GM18868 (cell line): ENCODE measurements around the gene NRSN2.
"Not testable (repeated sequence)": the region's sequence is repeated elsewhere in the genome, so short reads cannot be mapped to it uniquely, and the experiment has no call there.

Experiments
- ATAC-seq: cut with Tn5 transposase; IDR thresholded peaks from one replicate; pipeline ENCODE4 v1.9.1; 2021; ENCODE audit warnings: mild to moderate bottlenecking, moderate library complexity; ENCODE audit not compliant: unreplicated experiment

The NRSN2 gene

DNA sequence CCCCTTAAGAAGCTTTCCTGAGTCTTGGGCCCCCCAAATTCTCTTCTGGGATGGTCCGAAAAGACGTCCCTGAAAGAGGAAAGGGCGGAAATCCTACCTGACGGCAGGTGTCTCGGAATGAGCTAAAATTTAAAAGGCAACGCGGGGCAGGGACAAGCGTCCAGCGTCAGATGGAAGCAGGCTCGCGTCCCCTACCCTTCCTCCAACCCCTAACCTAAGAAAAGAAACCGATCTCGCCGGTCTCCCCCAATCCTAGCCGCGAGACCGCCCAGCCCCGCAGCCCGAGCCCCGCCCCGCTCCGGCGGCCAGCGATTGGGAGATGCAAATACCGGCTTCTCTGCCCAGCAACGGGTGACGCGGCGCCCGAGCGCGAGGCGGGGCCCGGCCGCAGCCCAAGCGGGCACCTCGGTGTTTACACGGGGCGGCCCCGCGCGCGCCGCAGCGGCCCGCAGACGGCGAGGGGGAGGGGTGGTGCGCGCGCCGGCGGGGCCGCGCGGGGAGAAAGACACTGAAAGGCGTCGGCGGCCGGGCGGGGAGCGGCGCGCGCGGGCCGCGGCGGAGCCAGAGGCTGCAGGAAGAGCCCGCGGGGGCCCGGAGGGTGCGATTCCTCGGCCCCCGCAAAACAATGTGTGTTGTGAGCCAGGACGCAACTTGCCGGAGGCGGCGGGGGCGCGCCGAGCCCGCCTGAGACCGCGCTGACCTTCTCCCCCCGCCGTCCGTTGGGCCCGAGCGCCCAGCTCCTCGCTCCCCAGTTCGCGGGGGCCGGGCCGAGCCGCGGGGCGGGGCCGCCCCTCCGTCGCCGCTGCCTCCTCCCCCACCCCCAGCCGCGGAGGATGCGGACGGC is 21.6 kb upstream of the NRSN2 start, which contains the start of gene SOX12:
SOX12 (plus strand) TSS at position 508 of the 844 bp plus-strand sequence. CDS start 373 bp downstream, outside the sequence.
- peak; percentile 68 for ATAC-seq

GRCh38 chr20:325889-326644 is 20.8 kb upstream of the NRSN2 start:
- peak; percentile 11 for ATAC-seq

- no peak for ATAC-seq
Observed at GRCh38 chr20:326645-327185, 20.2 kb upstream of the NRSN2 start.

DNA sequence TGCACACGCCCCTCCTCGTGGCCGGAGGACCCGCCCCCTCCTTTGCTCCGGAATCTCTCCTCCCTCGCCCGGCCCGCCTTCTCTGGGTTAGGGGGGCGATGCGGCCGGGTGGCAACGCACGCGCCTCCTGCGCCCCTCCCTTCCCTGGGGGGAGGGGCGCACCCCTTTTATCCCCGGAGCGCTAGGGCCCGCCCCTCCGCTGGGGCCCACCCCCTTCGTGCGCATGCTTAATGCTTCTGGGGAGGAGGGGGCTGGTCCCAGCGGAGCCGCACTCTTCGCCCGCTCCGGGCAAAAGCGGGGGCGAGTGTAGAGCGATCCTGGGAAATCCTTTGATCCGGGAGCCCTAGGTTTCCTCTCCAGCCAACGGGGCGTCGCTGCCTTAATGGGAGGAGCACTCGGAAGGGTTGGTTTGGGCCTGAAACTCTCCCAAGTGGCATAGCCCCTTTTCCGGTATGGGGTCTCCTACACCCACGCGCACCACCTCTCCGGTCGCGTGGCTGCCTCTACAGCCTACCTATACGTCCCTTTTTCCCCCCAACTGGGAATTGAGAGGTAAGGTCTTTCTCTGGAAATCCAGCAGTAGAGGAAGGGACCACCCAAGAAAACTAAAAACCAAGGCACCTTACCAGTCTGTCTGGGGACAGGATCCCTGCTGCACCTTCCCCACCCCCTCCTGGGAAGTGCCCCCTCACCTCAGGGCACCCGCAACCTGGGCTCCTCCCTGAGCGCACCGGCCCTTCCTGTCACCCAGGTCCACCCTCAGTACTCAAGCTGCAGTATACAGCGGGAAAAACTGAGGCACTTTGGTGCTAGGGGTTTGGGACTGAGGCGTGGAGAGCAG is 19.5 kb upstream of the NRSN2 start:
- ATAC-seq: peak; percentile 17

- no peak for ATAC-seq
Observed at GRCh38 chr20:328027-328974, 18.6 kb upstream of the NRSN2 start.

DNA sequence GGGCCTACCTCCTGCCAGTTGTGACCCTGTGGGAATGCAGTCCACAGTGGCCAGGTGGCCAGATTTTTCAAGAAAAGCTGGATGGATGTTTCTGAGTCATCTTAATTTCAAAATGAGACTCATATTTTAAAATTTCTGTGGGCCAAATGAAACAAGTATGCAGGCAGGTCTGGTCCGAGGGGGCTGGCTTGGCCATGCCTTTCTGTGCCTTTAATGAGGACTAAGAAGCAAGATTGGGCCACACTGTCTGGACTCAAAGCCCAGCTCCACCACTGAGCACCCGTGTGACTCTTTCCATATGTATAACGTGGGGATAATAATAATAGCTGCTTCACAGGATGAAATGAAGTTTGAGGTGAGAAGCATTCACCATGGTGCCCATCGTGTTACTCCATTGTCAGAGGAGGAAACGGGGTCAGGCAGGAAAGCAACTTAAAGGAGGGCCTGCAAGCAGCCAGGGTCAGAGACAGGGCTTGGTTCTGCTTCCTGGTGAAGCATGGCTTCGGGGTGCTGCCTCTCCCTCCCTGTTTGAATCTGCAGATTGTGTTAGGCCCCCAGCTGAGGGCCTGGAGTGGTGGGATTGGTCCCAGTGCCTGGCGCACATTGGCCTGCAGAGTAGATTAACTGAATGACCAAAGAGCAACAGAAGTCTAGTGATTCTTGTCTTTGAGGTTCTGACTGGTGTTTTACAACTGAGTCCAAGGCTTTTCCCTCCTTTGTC is 17.8 kb upstream of the NRSN2 start:
- no peak for ATAC-seq

- no peak for ATAC-seq
Observed at GRCh38 chr20:329851-330232, 17.1 kb upstream of the NRSN2 start.

GRCh38 chr20:330233-331149 is 16.4 kb upstream of the NRSN2 start:
- peak; percentile 33 for ATAC-seq

- no peak for ATAC-seq
Observed at GRCh38 chr20:334578-334977, 12.3 kb upstream of the NRSN2 start.

DNA sequence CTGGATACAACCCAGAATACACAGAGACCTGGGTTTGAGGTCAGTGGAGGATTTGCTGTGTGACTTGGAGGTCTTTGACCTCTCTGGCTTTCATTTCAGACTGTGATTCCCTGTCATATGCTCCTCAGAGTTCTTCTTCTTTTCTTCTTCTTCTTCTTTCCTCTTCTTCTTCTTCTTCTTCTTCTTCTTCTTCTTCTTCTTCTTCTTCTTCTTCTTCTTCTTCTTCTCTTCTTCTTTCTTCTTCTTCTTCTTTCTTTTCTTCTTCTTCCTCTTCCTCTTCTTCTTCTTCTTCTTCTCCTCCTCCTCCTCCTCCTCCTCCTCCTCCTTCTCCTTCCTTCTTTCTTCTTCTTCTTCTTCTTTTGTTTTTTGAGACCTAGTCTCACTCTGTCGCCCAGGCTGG is 10.9 kb upstream of the NRSN2 start:
- not testable (repeated sequence) for ATAC-seq

- ATAC-seq: no peak
Observed at GRCh38 chr20:341682-342081, 5.2 kb upstream of the NRSN2 start.

GRCh38 chr20:343107-343506 is 3.8 kb upstream of the NRSN2 start:
- ATAC-seq: no peak

- no peak for ATAC-seq
Observed at GRCh38 chr20:346033-346639, 775 bp upstream of the NRSN2 start.

- no peak for ATAC-seq
Observed at GRCh38 chr20:347317-347639, 367 bp downstream of the NRSN2 start.

DNA sequence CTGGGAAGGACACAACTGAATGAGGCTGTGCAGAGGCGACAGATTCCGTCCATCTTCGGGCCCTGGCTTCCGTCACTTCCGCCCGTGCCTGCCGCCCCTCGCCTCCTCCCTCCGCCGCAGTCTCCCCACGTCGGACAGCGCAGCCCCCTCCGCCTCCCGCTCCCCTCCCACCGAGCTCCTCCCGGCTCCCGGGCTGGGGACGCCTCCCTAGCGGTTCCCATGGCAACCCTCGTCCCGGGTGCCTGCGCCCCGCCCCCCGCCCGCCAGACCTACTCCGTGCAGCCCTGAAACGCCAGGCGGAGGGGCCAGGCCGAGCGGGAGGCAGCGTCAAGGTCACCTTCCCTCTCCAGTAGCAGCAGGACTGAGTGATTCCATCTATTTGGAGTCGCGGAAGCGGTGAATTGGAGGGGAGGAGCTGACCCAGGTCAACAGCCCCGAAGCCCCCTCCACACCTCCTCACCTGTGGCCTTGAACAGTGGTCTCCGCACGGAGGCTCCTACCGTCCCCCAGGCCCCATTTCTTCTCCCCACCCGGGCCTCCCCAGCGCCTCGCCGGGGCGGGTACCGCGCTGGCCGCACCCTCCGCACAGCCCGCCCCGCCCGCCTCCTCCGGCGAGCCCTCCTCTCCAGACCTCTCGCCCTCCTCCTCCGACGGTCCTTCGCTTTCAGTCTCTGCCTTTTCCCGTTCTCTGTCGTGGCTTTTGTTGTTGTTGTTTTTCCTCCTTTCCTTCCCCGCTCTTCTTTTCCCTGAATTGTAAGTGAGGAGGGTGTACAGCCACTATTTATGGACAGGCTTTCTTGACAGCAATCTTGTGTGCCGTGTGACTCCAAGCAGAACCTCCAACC is 951 bp downstream of the NRSN2 start:
- peak; percentile 85 for ATAC-seq

DNA sequence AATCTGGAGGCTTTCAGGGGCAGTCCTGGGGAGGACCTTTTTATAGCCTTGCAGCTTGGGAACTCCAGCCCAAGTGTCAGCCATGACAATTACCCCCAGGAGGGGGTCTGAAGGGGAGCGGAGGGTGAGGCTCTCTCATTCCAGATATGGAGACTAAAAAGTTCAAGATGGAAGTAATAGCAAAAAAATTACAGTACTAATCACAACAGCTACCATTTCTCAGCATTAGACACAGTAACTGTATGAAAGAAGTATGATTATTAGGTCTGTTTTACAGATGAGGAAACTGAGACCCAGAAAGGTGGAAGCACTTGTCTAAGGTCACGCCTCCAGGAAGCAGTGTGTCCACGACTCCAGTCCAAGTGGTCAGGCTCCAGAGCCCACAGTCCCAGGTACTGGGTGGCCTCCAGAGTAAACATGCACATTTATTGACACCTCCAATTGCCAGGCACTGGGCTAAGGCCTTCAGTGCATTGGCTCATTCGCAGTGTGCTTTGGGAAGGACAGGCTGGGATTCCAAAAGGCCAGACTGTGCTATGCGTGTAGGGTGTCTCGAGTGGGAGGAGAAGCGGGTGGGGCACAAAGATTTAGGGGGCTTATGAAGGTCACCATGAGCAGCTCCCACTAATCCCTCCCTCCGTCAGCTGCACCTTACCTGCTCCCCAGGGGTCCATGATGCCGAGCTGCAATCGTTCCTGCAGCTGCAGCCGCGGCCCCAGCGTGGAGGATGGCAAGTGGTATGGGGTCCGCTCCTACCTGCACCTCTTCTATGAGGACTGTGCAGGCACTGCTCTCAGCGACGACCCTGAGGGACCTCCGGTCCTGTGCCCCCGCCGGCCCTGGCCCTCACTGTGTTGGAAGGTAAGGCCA is 2.3 kb downstream of the NRSN2 start:
- no peak for ATAC-seq
